GM12801 (cell line): ENCODE data around the gene IL1RL2.

Experiments used
- TF ChIP-seq, protein P1 (sequence below): IDR thresholded peaks from one replicate; pipeline ENCODE4 v1.5.1; 2011; ENCODE audit warnings: control low read depth; ENCODE audit not compliant: insufficient read length; ENCODE audit errors: extremely low read depth

IL1RL2 gene

DNA sequence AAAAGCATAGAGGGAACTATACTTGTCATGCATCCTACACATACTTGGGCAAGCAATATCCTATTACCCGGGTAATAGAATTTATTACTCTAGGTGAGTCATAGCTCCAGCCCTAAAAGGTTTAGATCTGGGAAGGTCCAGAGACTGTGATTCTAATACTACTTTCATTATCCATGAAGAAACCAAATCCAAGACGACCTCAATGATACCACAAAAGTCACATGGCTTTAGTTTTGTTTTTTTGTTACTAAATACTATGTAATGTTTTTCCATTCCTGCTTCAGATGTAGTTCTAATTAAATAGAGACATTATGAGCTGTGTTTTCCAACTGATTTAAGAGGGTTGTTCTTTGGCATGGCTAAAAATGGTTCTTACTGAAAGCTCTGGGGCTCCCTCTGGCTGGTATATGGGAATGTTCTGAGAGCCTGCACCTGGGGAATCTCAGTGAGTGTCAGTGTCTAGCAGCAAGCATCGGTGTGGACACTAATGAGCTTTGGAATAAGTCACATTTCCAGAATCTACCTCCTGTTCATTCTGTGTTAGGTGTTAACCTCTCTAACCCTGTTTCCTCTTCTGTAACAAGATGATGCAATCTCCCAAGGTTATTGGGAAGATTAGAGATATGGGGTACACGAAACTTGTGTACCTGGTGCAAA lies 20.5 kb upstream of the IL1RL2 start:
- TF ChIP-seq, protein P1, sequence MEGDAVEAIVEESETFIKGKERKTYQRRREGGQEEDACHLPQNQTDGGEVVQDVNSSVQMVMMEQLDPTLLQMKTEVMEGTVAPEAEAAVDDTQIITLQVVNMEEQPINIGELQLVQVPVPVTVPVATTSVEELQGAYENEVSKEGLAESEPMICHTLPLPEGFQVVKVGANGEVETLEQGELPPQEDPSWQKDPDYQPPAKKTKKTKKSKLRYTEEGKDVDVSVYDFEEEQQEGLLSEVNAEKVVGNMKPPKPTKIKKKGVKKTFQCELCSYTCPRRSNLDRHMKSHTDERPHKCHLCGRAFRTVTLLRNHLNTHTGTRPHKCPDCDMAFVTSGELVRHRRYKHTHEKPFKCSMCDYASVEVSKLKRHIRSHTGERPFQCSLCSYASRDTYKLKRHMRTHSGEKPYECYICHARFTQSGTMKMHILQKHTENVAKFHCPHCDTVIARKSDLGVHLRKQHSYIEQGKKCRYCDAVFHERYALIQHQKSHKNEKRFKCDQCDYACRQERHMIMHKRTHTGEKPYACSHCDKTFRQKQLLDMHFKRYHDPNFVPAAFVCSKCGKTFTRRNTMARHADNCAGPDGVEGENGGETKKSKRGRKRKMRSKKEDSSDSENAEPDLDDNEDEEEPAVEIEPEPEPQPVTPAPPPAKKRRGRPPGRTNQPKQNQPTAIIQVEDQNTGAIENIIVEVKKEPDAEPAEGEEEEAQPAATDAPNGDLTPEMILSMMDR: no peak

DNA sequence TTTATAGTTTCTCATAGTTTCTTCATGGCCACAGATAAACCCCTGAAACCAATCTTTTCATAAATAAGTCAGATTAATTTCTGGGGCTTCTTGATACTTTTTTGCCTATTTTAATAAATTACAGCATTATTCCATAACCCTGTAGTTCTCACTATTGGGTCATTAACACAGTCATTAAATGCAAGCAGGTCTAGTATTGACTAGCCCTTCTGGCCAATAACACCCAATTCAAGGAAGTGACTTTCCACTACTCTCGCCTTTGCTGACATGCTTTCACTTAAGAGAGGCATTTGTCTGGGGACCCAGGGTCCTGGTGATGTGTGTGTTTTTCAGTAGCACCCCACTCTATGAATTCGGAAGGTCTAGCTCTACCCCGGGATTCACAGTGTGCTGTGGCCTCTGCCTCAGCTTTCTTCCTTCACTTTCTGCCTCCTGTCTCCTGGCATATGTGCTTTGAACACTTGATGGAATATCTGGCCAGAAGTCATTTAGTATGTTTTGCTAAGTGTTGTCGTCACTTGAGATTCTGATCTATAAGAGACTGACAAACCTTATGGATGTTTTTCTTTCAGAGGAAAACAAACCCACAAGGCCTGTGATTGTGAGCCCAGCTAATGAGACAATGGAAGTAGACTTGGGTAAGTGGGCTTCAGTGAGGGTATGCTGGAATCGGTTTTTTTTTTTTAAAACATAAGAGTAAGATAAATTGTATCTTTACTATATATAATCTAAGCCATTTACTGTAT lies 18.6 kb upstream of the IL1RL2 start:
- TF ChIP-seq, protein P1: no peak

DNA sequence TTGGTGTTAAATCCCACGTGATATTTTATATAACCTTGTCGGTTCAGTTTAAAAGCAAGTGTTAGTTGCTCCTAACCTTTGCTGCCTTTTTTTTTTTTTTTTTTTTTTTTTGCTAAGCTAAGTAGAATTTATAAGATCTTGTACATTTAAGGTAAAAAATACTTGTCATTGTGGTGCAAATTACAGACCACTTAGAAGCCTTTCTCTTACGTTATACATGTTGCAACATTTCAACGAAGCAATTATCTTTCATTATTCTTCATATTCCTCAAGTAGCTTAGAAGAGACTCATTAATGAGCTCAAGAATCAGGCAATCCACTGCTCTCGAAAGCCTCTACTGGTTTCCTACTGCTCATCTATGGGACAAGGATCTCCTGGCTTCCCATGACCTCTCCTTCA lies 14.9 kb upstream of the IL1RL2 start:
- TF ChIP-seq, protein P1: no peak

DNA sequence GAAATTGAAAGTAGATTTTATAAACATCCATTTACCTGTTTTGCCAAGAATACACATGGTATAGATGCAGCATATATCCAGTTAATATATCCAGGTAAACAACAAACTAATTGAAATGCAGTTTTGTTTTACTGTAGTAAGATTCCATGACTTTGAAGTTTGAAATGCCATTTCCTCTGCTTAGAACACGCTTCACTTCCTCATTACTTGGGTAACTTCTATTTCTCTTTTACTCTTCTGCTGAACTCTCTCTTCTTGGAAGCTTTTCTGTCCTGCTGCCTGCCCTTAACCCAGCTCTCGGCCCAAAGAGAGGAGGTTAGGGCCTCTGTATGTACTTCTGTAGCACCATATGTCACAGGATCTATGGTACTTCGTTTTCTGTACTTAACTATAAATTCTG lies 14.1 kb upstream of the IL1RL2 start:
- TF ChIP-seq, protein P1: no peak

DNA sequence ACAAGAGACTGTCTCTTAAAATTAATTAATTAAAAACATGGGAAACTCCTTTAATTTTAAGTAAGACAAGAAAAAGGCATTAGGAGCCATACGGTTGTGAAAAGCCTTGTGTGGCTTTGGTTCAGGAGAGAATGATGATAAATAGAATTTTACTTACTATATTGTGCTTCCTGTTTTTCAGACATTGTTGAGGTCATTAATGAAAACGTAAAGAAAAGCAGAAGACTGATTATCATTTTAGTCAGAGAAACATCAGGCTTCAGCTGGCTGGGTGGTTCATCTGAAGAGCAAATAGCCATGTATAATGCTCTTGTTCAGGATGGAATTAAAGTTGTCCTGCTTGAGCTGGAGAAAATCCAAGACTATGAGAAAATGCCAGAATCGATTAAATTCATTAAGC lies 10.7 kb upstream of the IL1RL2 start:
- TF ChIP-seq, protein P1: no peak

DNA sequence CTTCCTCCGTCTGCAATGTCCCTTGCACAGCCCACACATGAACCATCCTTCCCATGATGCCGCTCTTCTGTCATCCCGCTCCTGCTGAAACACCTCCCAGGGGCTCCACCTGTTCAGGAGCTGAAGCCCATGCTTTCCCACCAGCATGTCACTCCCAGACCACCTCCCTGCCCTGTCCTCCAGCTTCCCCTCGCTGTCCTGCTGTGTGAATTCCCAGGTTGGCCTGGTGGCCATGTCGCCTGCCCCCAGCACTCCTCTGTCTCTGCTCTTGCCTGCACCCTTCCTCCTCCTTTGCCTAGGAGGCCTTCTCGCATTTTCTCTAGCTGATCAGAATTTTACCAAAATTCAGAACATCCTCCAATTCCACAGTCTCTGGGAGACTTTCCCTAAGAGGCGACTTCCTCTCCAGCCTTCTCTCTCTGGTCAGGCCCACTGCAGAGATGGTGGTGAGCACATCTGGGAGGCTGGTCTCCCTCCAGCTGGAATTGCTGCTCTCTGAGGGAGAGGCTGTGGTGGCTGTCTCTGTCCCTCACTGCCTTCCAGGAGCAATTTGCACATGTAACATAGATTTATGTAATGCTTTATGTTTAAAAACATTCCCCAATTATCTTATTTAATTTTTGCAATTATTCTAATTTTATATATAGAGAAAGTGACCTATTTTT lies 8.9 kb upstream of the IL1RL2 start:
- TF ChIP-seq, protein P1: no peak

DNA sequence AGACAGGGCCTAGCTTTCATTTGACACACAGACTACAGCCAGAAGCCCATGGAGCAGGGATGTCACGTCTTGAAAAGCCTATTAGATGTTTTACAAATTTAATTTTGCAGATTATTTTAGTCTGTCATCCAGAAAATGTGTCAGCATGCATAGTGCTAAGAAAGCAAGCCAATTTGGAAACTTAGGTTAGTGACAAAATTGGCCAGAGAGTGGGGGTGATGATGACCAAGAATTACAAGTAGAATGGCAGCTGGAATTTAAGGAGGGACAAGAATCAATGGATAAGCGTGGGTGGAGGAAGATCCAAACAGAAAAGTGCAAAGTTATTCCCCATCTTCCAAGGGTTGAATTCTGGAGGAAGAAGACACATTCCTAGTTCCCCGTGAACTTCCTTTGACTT lies 7.8 kb upstream of the IL1RL2 start:
- TF ChIP-seq, protein P1: no peak
